Measurements from ENCODE around the gene ZFAND6. TPM values are rescaled to one million over a fixed set of nuclear protein-coding genes. Genes with fewer than 3 reads are reported as not detected.
A peak's percentile ranks its signal among the peaks of the same experiment; 100 is the strongest.
"Not testable (repeated sequence)": the region's sequence is repeated elsewhere in the genome, so short reads cannot be mapped to it uniquely, and the experiment has no call there.

Gene ZFAND6
- total and polyA plus RNA-seq, 2 experiments from 2014 or later: 104 to 187 TPM

GRCh38 chr15:80154336-80154735, 94.9 kb downstream of the ZFAND6 start:
- Histone ChIP-seq H3K9me2 (replicated peaks; ENCODE audit: insufficient read depth) (no peaks in the 10 kb centered on the region), H3K27ac (peak overlapping the region; percentile 85), H3K4me3 (no peak overlapping the region), H3K9me3 (ENCODE audit: low read depth) (no peaks in the 10 kb centered on the region), H2AFZ (no peak overlapping the region), H4K20me1 (ENCODE audit: insufficient read depth, poor library complexity, severe bottlenecking) (no peaks in the 10 kb centered on the region), H3K36me3 (replicated peaks; ENCODE audit: insufficient read depth, low read depth) (no peaks in the 10 kb centered on the region), H3K27me3 (no peaks in the 10 kb centered on the region), H3K79me2 (peaks cover 12% of the 10 kb centered on the region), H3K4me1 (ENCODE audit: insufficient read depth) (peaks cover 15% of the 10 kb centered on the region), H3K4me2 (peak overlapping the region; percentile 84)
- DNase-seq (ENCODE audit: low spot score): peak; percentile 50
- 83% methylated on average over 6 of the region's 6 CpGs for WGBS (ENCODE audit: low lambda C conversion rate, missing lambda C conversion rate)
- TF ChIP-seq CTCF (IDR thresholded peaks at IDR 0.05; ENCODE audit: poor library complexity) (no peak), EZH2 (IDR thresholded peaks at IDR 0.05; ENCODE audit: borderline replicate concordance) (no peak), EZH2phosphoT487 (IDR thresholded peaks at IDR 0.05; ENCODE audit: low read depth, severe bottlenecking, unreplicated experiment) (no peak)

- Histone ChIP-seq H3K9me3 (ENCODE audit: low read depth) (no peaks in the 10 kb centered on the region), H3K4me3 (no peak overlapping the region), H3K9me2 (replicated peaks; ENCODE audit: insufficient read depth) (no peaks in the 10 kb centered on the region), H4K20me1 (ENCODE audit: insufficient read depth, poor library complexity, severe bottlenecking) (no peaks in the 10 kb centered on the region), H3K4me2 (peak overlapping the region; percentile 84), H3K27ac (peak overlapping the region; percentile 85), H3K79me2 (peaks cover 12% of the 10 kb centered on the region), H3K36me3 (replicated peaks; ENCODE audit: insufficient read depth, low read depth) (no peaks in the 10 kb centered on the region), H3K4me1 (ENCODE audit: insufficient read depth) (peaks cover 15% of the 10 kb centered on the region), H2AFZ (no peak overlapping the region), H3K27me3 (no peaks in the 10 kb centered on the region)
- no peak for TF ChIP-seq EZH2 (IDR thresholded peaks at IDR 0.05; ENCODE audit: borderline replicate concordance)
- TF ChIP-seq CTCF (IDR thresholded peaks at IDR 0.05; ENCODE audit: poor library complexity): no peak
- no peak for TF ChIP-seq EZH2phosphoT487 (IDR thresholded peaks at IDR 0.05; ENCODE audit: low read depth, severe bottlenecking, unreplicated experiment)
- no peak for DNase-seq (ENCODE audit: low spot score)
- 87% methylated on average over 5 of the region's 5 CpGs for WGBS (ENCODE audit: low lambda C conversion rate, missing lambda C conversion rate)
Measured at GRCh38 chr15:80155001-80155377, 95.5 kb downstream of the ZFAND6 start.

GRCh38 chr15:80155378-80156175, 96.1 kb downstream of the ZFAND6 start:
- peak overlapping the region; percentile 84 for H3K4me2 ChIP-seq
- DNase-seq (ENCODE audit: low spot score): peak; percentile 75
- H3K27ac ChIP-seq: peak overlapping the region; percentile 85
- H3K4me3 ChIP-seq; H3K9me3 ChIP-seq (ENCODE audit: low read depth); H2AFZ ChIP-seq; H3K9me2 ChIP-seq (replicated peaks; ENCODE audit: insufficient read depth); H3K36me3 ChIP-seq (replicated peaks; ENCODE audit: insufficient read depth, low read depth); H4K20me1 ChIP-seq (ENCODE audit: insufficient read depth, poor library complexity, severe bottlenecking); H3K27me3 ChIP-seq: not testable (repeated sequence)
- WGBS (ENCODE audit: low lambda C conversion rate, missing lambda C conversion rate): 42% methylated on average over 16 of the region's 16 CpGs
- peaks cover 21% of the 10 kb centered on the region for H3K4me1 ChIP-seq (ENCODE audit: insufficient read depth)
- H3K79me2 ChIP-seq: peaks cover 12% of the 10 kb centered on the region

GRCh38 chr15:80156176-80156720, 96.8 kb downstream of the ZFAND6 start:
- H3K79me2 ChIP-seq: peaks cover 12% of the 10 kb centered on the region
- H3K4me2 ChIP-seq: peak overlapping the region; percentile 10
- peak overlapping the region; percentile 29 for H3K27ac ChIP-seq
- 84% methylated on average over 8 of the region's 8 CpGs for WGBS (ENCODE audit: low lambda C conversion rate, missing lambda C conversion rate)
- H3K36me3 ChIP-seq (replicated peaks; ENCODE audit: insufficient read depth, low read depth): no peaks in the 10 kb centered on the region
- no peaks in the 10 kb centered on the region for H3K27me3 ChIP-seq
- no peaks in the 10 kb centered on the region for H3K9me2 ChIP-seq (replicated peaks; ENCODE audit: insufficient read depth)
- no peak overlapping the region for H3K4me3 ChIP-seq
- H2AFZ ChIP-seq: no peak overlapping the region
- TF ChIP-seq EZH2phosphoT487 (IDR thresholded peaks at IDR 0.05; ENCODE audit: low read depth, severe bottlenecking, unreplicated experiment) (no peak), EZH2 (IDR thresholded peaks at IDR 0.05; ENCODE audit: borderline replicate concordance) (no peak), CTCF (IDR thresholded peaks at IDR 0.05; ENCODE audit: poor library complexity) (no peak)
- H3K9me3 ChIP-seq (ENCODE audit: low read depth): no peaks in the 10 kb centered on the region
- DNase-seq (ENCODE audit: low spot score): no peak
- H3K4me1 ChIP-seq (ENCODE audit: insufficient read depth): peaks cover 27% of the 10 kb centered on the region
- no peaks in the 10 kb centered on the region for H4K20me1 ChIP-seq (ENCODE audit: insufficient read depth, poor library complexity, severe bottlenecking)
